MM.1S (cell line): ENCODE results near the gene VEZT.

Experiments
- DNase-seq: peaks from one replicate; pipeline ENCODE4 v3.0.0-alpha.2; 2015
- H2AFZ ChIP-seq: fragments of 300-600 bp; sonication (generic); 2 replicates; pipeline ENCODE4 v1.6.0; 2016; ENCODE audit warnings: antibody characterized with exemption, low read length
- H3F3A ChIP-seq: fragments of 300-600 bp; sonication (generic); 2 replicates; pipeline ENCODE4 v1.6.1; 2016; ENCODE audit warnings: mild to moderate bottlenecking, antibody characterized with exemption, low read length, moderate library complexity, mixed read lengths; ENCODE audit not compliant: insufficient read depth
- H3K27ac ChIP-seq: fragments of 300-600 bp; sonication (generic); 2 replicates; pipeline ENCODE4 v1.5.1; 2016; ENCODE audit warnings: mild to moderate bottlenecking, low read length
- H3K27me3 ChIP-seq: fragments of 300-600 bp; sonication (generic); replicated peaks from 2 replicates; pipeline ENCODE4 v1.6.0; 2016; ENCODE audit warnings: low read length; ENCODE audit not compliant: insufficient read depth
- H3K36me3 ChIP-seq: fragments of 300-600 bp; sonication (generic); replicated peaks from 2 replicates; pipeline ENCODE4 v1.6.1; 2016; ENCODE audit warnings: mild to moderate bottlenecking, low read length, mixed read lengths; ENCODE audit not compliant: insufficient read depth
- H3K4me1 ChIP-seq: fragments of 300-600 bp; sonication (generic); 2 replicates; pipeline ENCODE4 v1.6.1; 2016; ENCODE audit warnings: low read length, mixed read lengths
- H3K4me2 ChIP-seq: fragments of 300-600 bp; sonication (generic); 2 replicates; pipeline ENCODE4 v1.6.0; 2016; ENCODE audit warnings: low read depth, low read length
- H3K4me3 ChIP-seq: fragments of 300-600 bp; sonication (generic); 2 replicates; pipeline ENCODE4 v1.5.1; 2016; ENCODE audit warnings: low read length, mixed read lengths
- H3K79me2 ChIP-seq: fragments of 300-600 bp; sonication (generic); 2 replicates; pipeline ENCODE4 v1.6.1; 2016; ENCODE audit warnings: mixed run types, low read length, mixed read lengths
- H3K9ac ChIP-seq: fragments of 300-600 bp; sonication (generic); 2 replicates; pipeline ENCODE4 v1.6.1; 2016; ENCODE audit warnings: low read length, mixed read lengths
- H3K9me2 ChIP-seq: fragments of 300-600 bp; sonication (generic); replicated peaks from 2 replicates; pipeline ENCODE4 v1.6.1; 2016; ENCODE audit warnings: mild to moderate bottlenecking, low read length, mixed read lengths; ENCODE audit not compliant: insufficient read depth
- H3K9me3 ChIP-seq: fragments of 300-600 bp; sonication (generic); replicated peaks from 2 replicates; pipeline ENCODE4 v1.6.1; 2016; ENCODE audit warnings: mild to moderate bottlenecking, low read length, mixed read lengths; ENCODE audit not compliant: insufficient read depth
- H4K20me1 ChIP-seq: fragments of 300-600 bp; sonication (generic); 2 replicates; pipeline ENCODE4 v1.6.1; 2016; ENCODE audit warnings: mild to moderate bottlenecking, low read length, moderate library complexity, mixed read lengths; ENCODE audit not compliant: insufficient read depth
- EZH2 ChIP-seq: fragments of 300-600 bp; sonication (generic); optimal IDR thresholded peaks from 2 replicates; pipeline ENCODE3; 2017; ENCODE audit warnings: low read depth, mild to moderate bottlenecking, antibody characterized with exemption, low read length, mixed read lengths
- EZH2phosphoT487 ChIP-seq: fragments of 300-600 bp; sonication (generic); IDR thresholded peaks from 2 replicates; pipeline ENCODE4 v1.6.1; 2018; ENCODE audit warnings: antibody characterized with exemption, low read length
- TF ChIP-seq, protein P1 (sequence below): fragments of 300-600 bp; sonication (generic); IDR thresholded peaks from 2 replicates; pipeline ENCODE4 v1.5.1; 2016; ENCODE audit warnings: antibody characterized with exemption, low read length, mixed read lengths

VEZT gene

DNA sequence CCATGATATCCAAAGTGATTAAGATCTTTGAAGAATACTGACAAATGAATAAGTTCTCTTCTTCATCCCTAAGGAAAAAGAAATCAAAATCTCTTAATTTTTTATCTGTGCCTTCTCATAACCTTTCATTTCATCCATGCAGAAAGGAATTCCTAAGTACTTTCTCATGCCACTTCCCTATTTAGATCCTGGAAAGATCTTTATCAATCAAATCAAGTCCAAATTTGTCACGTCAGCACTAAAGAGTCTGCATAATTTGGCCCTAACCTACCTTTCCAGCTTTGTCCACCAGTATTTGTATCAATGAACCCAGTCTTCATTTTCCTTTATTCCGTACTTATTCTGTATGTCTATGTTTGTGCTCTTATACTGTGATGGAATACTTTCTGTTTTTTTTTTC is 41.2 kb downstream of the VEZT start:
- TF ChIP-seq EZH2 (no peak), EZH2phosphoT487 (no peak)
- TF ChIP-seq, protein P1, sequence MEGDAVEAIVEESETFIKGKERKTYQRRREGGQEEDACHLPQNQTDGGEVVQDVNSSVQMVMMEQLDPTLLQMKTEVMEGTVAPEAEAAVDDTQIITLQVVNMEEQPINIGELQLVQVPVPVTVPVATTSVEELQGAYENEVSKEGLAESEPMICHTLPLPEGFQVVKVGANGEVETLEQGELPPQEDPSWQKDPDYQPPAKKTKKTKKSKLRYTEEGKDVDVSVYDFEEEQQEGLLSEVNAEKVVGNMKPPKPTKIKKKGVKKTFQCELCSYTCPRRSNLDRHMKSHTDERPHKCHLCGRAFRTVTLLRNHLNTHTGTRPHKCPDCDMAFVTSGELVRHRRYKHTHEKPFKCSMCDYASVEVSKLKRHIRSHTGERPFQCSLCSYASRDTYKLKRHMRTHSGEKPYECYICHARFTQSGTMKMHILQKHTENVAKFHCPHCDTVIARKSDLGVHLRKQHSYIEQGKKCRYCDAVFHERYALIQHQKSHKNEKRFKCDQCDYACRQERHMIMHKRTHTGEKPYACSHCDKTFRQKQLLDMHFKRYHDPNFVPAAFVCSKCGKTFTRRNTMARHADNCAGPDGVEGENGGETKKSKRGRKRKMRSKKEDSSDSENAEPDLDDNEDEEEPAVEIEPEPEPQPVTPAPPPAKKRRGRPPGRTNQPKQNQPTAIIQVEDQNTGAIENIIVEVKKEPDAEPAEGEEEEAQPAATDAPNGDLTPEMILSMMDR = no peak
- no peak overlapping the region for H2AFZ ChIP-seq
- no peak for DNase-seq
- H3K9ac ChIP-seq = no peak overlapping the region
- H3K36me3 ChIP-seq = 0 out of 2 replicates have a peak, but pooled peaks cover 3% of the 10 kb centered on the region
- no peaks in the 10 kb centered on the region for H3K27me3 ChIP-seq
- H3K9me2 ChIP-seq = no peaks in the 10 kb centered on the region
- H3K79me2 ChIP-seq = no peaks in the 10 kb centered on the region
- H3K27ac ChIP-seq = no peak overlapping the region
- H4K20me1 ChIP-seq = no peaks in the 10 kb centered on the region
- no peak overlapping the region for H3K4me3 ChIP-seq
- H3K4me1 ChIP-seq = no peaks in the 10 kb centered on the region
- H3K4me2 ChIP-seq = no peak overlapping the region
- no peaks in the 10 kb centered on the region for H3K9me3 ChIP-seq
- H3F3A ChIP-seq = no peaks in the 10 kb centered on the region

DNA sequence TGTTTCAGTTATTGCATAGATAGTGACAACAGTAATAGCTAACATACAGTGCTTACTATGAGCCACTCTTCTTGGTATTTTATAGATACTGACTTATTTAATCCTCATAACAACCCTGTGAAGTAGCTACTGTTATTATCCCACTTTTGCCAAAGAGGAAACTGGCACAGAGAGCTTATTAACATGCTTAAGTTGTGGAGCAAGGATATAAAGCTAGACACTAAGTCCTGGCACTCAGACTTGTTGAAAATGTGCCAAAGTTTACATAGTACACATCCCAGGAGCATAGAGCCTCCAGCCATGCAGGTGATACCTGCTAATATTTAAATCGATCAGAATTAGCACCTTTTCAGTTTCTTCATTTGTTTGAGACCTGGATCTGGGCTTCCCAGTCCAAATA is 41.8 kb downstream of the VEZT start:
- peaks cover 3% of the 10 kb centered on the region; the same call in 1 of the 2 replicates for H3K36me3 ChIP-seq
- TF ChIP-seq, protein P1 = no peak
- no peak for TF ChIP-seq EZH2
- TF ChIP-seq EZH2phosphoT487 = no peak

DNA sequence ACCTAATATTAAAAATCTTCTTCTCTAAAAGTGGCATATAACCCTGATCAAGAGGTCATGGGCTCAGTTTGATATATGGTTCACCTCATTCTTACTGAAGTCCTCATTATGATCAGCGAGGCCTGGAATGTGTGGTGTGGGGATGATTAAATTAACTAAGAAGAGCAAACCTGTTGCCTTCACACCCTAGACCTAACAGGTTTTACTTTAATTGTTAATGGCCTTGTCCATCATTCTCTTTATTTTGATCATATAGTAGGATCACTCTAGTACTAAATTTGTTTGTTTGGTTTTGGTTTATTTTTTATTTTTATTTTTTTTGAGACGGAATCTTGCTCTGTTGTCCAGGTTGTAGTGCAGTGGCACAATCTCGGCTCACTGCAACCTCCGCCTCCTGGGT is 43.5 kb downstream of the VEZT start:
- Histone ChIP-seq H3K9me2 (no peaks in the 10 kb centered on the region), H3F3A (no peaks in the 10 kb centered on the region), H3K9ac (no peak overlapping the region), H2AFZ (no peak overlapping the region), H4K20me1 (no peaks in the 10 kb centered on the region), H3K79me2 (no peaks in the 10 kb centered on the region), H3K27me3 (no peaks in the 10 kb centered on the region), H3K27ac (no peak overlapping the region), H3K4me3 (no peak overlapping the region), H3K4me2 (no peak overlapping the region), H3K9me3 (no peaks in the 10 kb centered on the region), H3K4me1 (no peaks in the 10 kb centered on the region), H3K36me3 (peaks cover 3% of the 10 kb centered on the region; the same call in 1 of the 2 replicates)
- no peak for TF ChIP-seq EZH2
- TF ChIP-seq, protein P1 = no peak
- TF ChIP-seq EZH2phosphoT487 = no peak
- no peak for DNase-seq

More for the DNA sequence above, 41.8 kb downstream of the VEZT start:
- Histone ChIP-seq H3K27me3 (no peaks in the 10 kb centered on the region), H3F3A (no peaks in the 10 kb centered on the region), H3K79me2 (no peaks in the 10 kb centered on the region), H3K4me3 (no peak overlapping the region), H3K9ac (no peak overlapping the region), H3K9me3 (no peaks in the 10 kb centered on the region), H3K9me2 (no peaks in the 10 kb centered on the region), H3K4me2 (no peak overlapping the region), H3K27ac (no peak overlapping the region), H2AFZ (no peak overlapping the region), H3K4me1 (no peaks in the 10 kb centered on the region), H4K20me1 (no peaks in the 10 kb centered on the region)
- DNase-seq = no peak
